Neural progenitor cell (in vitro differentiated cells): ENCODE measurements around the gene RALGDS. TPM values are rescaled to one million over a fixed set of nuclear protein-coding genes. Genes with fewer than 3 reads are reported as not detected.

ENCODE experiments used
- DNase-seq: peaks from one replicate; pipeline ENCODE4 v3.0.0-alpha.2; 2016; ENCODE audit warnings: low spot score
- H2AFZ ChIP-seq: fragments of 200-600 bp; sonication (generic); replicated peaks from 2 replicates; pipeline ENCODE4 v1.6.1; 2016; ENCODE audit warnings: antibody characterized with exemption
- H3F3A ChIP-seq: fragments of 200-600 bp; sonication (generic); 2 replicates; pipeline ENCODE4 v1.6.1; 2016; ENCODE audit warnings: antibody characterized with exemption, low read depth
- H3K27ac ChIP-seq: fragments of 200-600 bp; sonication (generic); 2 replicates; pipeline ENCODE4 v1.5.1; 2016; ENCODE audit warnings: mild to moderate bottlenecking
- H3K27me3 ChIP-seq: fragments of 200-600 bp; sonication (generic); 2 replicates; pipeline ENCODE4 v1.6.1; 2016; ENCODE audit warnings: mild to moderate bottlenecking, moderate library complexity
- H3K36me3 ChIP-seq: fragments of 200-600 bp; sonication (generic); 2 replicates; pipeline ENCODE4 v1.5.1; 2016
- H3K4me1 ChIP-seq: fragments of 200-600 bp; sonication (generic); 2 replicates; pipeline ENCODE4 v1.6.1; 2016; ENCODE audit warnings: mixed run types
- H3K4me2 ChIP-seq: fragments of 200-600 bp; sonication (generic); 2 replicates; pipeline ENCODE4 v1.6.1; 2016
- H3K4me3 ChIP-seq: fragments of 200-600 bp; sonication (generic); 2 replicates; pipeline ENCODE4 v1.5.1; 2016
- H3K79me2 ChIP-seq: fragments of 200-600 bp; sonication (generic); 2 replicates; pipeline ENCODE4 v1.6.1; 2016; ENCODE audit warnings: low read depth
- H3K9ac ChIP-seq: fragments of 200-600 bp; sonication (generic); 2 replicates; pipeline ENCODE4 v1.6.1; 2016
- H3K9me3 ChIP-seq: fragments of 200-600 bp; sonication (generic); 2 replicates; pipeline ENCODE4 v1.5.1; 2016; ENCODE audit warnings: low read depth
- H4K20me1 ChIP-seq: fragments of 200-600 bp; sonication (generic); 2 replicates; pipeline ENCODE4 v1.6.1; 2016; ENCODE audit warnings: low read depth
- H3K27ac Mint-ChIP-seq: 3 replicates; pipeline ENCODE4 v1.8.0; 2021; ENCODE audit warnings: mixed read lengths
- H3K27me3 Mint-ChIP-seq: 2 replicates; pipeline ENCODE4 v1.8.0; 2022; ENCODE audit warnings: low read depth, mild to moderate bottlenecking, inconsistent platforms, moderate library complexity, mixed read lengths; ENCODE audit not compliant: insufficient read depth
- H3K36me3 Mint-ChIP-seq: 3 replicates; pipeline ENCODE4 v1.8.0; 2021; ENCODE audit warnings: mixed read lengths
- H3K4me1 Mint-ChIP-seq: 3 replicates; pipeline ENCODE4 v1.8.0; 2021; ENCODE audit warnings: mixed read lengths
- H3K4me3 Mint-ChIP-seq: 3 replicates; pipeline ENCODE4 v1.8.0; 2021; ENCODE audit warnings: mild to moderate bottlenecking, moderate library complexity, mixed read lengths
- H3K9me3 Mint-ChIP-seq: 3 replicates; pipeline ENCODE4 v1.8.0; 2020; ENCODE audit warnings: mixed read lengths
- EZH2 ChIP-seq: fragments of 200-600 bp; sonication (generic); IDR thresholded peaks from 2 replicates; pipeline ENCODE4 v1.6.1; 2017; ENCODE audit warnings: antibody characterized with exemption, mild to moderate bottlenecking, moderate library complexity
- EZH2phosphoT487 ChIP-seq: fragments of 200-600 bp; sonication (generic); IDR thresholded peaks from 2 replicates; pipeline ENCODE4 v1.6.1; 2017; ENCODE audit warnings: antibody characterized with exemption
- total RNA-seq: library from RNA; depleted of rRNA; stranded (reverse); fragments of >200 nt; gene quantifications from 2 replicates; pipeline ENCODE4 v1.2.3, GENCODE V29; 2015; ENCODE audit warnings: low replicate concordance
- TF ChIP-seq, protein P1 (sequence below): fragments of 200-600 bp; sonication (generic); IDR thresholded peaks from 2 replicates; pipeline ENCODE4 v1.5.1; 2017; ENCODE audit warnings: antibody characterized with exemption, mild to moderate bottlenecking

Gene RALGDS
- total RNA-seq, 1 donor from 2014 or later: 24.1 TPM

DNA sequence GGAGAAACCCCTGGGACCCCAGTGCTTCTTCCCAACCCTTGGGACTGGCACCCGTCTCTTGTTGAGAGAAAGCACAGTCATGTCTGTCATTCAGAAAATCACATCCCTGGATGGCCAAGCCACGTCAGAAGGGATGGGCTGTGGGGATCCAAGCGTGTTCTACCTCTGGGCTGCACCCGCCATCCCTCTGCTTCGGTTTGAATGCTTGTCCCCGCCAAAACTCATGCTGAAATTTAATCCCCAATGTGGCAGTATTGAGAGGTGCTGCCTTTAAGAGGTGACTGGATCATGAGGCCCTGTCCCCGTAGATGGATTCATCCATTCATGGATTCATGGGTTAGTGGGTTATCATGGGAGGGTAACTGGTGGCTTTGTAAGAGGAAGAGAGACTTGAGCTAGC lies 32.3 kb downstream of the RALGDS start:
- Histone ChIP-seq H4K20me1 (no peaks in the 10 kb centered on the region), H3K27me3 (no peaks in the 10 kb centered on the region), H3K79me2 (no peaks in the 10 kb centered on the region), H2AFZ (no peak overlapping the region), H3K27ac (no peak overlapping the region), H3F3A (no peaks in the 10 kb centered on the region), H3K9ac (no peak overlapping the region), H3K9me3 (no peaks in the 10 kb centered on the region), H3K4me1 (peaks cover 4% of the 10 kb centered on the region), H3K4me2 (no peak overlapping the region), H3K4me3 (no peak overlapping the region), H3K36me3 (no peaks in the 10 kb centered on the region)
- Mint-ChIP-seq H3K27me3 (peaks cover 7% of the 10 kb centered on the region), H3K4me3 (no peak overlapping the region), H3K4me1 (no peaks in the 10 kb centered on the region), H3K36me3 (no peaks in the 10 kb centered on the region), H3K27ac (no peak overlapping the region), H3K9me3 (no peaks in the 10 kb centered on the region)
- TF ChIP-seq EZH2: no peak
- TF ChIP-seq, protein P1, sequence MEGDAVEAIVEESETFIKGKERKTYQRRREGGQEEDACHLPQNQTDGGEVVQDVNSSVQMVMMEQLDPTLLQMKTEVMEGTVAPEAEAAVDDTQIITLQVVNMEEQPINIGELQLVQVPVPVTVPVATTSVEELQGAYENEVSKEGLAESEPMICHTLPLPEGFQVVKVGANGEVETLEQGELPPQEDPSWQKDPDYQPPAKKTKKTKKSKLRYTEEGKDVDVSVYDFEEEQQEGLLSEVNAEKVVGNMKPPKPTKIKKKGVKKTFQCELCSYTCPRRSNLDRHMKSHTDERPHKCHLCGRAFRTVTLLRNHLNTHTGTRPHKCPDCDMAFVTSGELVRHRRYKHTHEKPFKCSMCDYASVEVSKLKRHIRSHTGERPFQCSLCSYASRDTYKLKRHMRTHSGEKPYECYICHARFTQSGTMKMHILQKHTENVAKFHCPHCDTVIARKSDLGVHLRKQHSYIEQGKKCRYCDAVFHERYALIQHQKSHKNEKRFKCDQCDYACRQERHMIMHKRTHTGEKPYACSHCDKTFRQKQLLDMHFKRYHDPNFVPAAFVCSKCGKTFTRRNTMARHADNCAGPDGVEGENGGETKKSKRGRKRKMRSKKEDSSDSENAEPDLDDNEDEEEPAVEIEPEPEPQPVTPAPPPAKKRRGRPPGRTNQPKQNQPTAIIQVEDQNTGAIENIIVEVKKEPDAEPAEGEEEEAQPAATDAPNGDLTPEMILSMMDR: no peak
- TF ChIP-seq EZH2phosphoT487: no peak
- no peak for DNase-seq

DNA sequence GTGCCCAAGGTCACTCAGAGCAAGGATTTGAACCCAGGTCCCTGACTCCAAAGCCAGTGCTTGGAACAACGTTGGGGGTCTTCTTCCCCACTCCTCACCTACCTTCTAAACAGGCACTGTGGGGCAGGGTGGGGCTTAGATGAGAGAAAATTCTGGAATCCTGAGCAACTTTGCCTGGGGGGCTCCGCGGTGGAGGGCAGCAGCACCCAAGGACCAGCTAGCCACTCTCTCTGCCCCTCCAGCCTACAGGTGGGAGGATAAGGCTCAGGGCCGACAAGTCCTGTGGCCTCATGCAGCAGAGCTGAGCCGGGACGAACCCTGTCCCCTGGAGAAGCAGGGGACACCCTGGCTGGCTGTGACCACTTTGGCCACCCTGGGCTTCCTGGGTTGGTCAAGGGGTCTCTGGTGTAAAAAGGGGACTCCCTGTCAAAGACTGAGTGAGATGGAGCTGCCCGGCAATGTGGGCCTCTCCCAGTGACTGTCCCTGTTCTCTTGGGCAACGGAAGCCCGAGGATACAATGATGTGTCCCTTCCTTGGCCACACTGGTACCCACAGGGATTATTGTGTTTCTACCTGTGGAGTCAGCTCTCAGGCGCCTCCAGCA lies 32.8 kb downstream of the RALGDS start:
- Histone ChIP-seq H3K4me1 (peaks cover 4% of the 10 kb centered on the region), H4K20me1 (no peaks in the 10 kb centered on the region), H3F3A (no peaks in the 10 kb centered on the region), H3K4me3 (no peak overlapping the region), H3K27me3 (no peaks in the 10 kb centered on the region), H2AFZ (no peak overlapping the region), H3K36me3 (no peaks in the 10 kb centered on the region), H3K9ac (no peak overlapping the region), H3K4me2 (no peak overlapping the region), H3K79me2 (no peaks in the 10 kb centered on the region), H3K9me3 (no peaks in the 10 kb centered on the region), H3K27ac (no peak overlapping the region)
- no peak overlapping the region for H3K4me3 Mint-ChIP-seq
- H3K27me3 Mint-ChIP-seq: peaks cover 7% of the 10 kb centered on the region
- TF ChIP-seq, protein P1: no peak
- TF ChIP-seq EZH2phosphoT487 (no peak), EZH2 (no peak)
- no peaks in the 10 kb centered on the region for H3K9me3 Mint-ChIP-seq
- no peaks in the 10 kb centered on the region for H3K4me1 Mint-ChIP-seq
- no peak overlapping the region for H3K27ac Mint-ChIP-seq
- no peak for DNase-seq
- H3K36me3 Mint-ChIP-seq: no peaks in the 10 kb centered on the region

DNA sequence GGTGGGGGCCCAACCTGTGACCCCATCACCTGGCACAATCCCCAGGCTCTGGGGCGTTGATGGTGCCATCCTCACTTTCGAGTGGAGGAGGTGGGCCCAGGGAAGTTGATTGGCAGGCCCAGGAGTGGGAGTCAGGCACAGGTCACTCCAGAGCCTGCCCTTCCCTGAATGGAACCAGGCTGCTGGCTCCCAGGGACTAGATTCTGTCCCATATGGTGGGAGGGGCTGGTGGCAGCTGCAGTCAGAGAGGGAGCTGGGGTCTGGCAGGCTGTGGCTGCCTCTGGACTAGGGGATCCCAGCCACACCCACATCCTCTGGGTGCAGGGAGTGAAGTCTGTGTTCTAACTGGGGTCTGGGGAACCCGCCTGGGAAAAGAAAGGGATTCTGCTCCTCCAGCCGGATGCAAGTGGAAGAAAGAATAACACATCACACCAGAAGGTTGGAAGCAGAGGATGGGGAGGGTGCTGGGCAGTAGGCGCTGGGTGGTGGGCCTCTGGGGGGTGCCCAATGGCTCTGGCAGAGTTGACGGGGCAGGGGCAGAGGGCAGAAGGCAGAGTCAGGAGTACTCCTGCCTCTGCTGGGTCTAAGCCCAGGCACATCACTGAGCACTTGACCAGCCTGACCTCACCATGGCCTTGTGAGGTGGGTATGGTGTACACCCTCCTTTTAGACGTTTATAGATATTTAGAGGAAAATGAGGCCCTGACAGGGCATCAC lies 33.5 kb downstream of the RALGDS start:
- Histone ChIP-seq H3K9me3 (no peaks in the 10 kb centered on the region), H2AFZ (no peak overlapping the region), H3K4me1 (peaks cover 4% of the 10 kb centered on the region), H3K9ac (no peak overlapping the region), H3F3A (no peaks in the 10 kb centered on the region), H3K79me2 (no peaks in the 10 kb centered on the region), H3K27me3 (no peaks in the 10 kb centered on the region), H3K27ac (no peak overlapping the region), H3K4me2 (no peak overlapping the region), H4K20me1 (no peaks in the 10 kb centered on the region), H3K36me3 (no peaks in the 10 kb centered on the region), H3K4me3 (no peak overlapping the region)
- Mint-ChIP-seq H3K36me3 (no peaks in the 10 kb centered on the region), H3K27me3 (peaks cover 7% of the 10 kb centered on the region), H3K4me1 (no peaks in the 10 kb centered on the region), H3K4me3 (no peak overlapping the region), H3K9me3 (no peaks in the 10 kb centered on the region), H3K27ac (no peak overlapping the region)
- no peak for TF ChIP-seq EZH2
- TF ChIP-seq, protein P1: no peak
- TF ChIP-seq EZH2phosphoT487: no peak
- no peak for DNase-seq
